ENCODE measurements around the gene ZFP82. TPM values are rescaled to one million over a fixed set of nuclear protein-coding genes. Genes with fewer than 3 reads are reported as not detected.

ZFP82 gene
- total and polyA plus RNA-seq, 2 donors (not counting 3 experiments of a cell fraction or from before 2014, with no cell fraction given) = 1.8 to 3.9 TPM

GRCh38 chr19:36409841-36410240, 8.6 kb downstream of the ZFP82 start:
- Histone ChIP-seq H3K4me3 (replicated peaks in 1 of 3; ENCODE audit: insufficient read depth in 1 of 3, low read depth in 1 of 3, low read length in 3 of 3) (no peak overlapping the region), H3K27ac (ENCODE audit: insufficient read depth, low read depth, low read length) (no peak overlapping the region), H2AFZ (ENCODE audit: low read depth, low read length) (no peak overlapping the region), H3K9me1 (replicated peaks; ENCODE audit: control insufficient read depth, extremely low read depth, insufficient read depth, low read length) (no peaks in the 10 kb centered on the region), H3K4me2 (ENCODE audit: insufficient read depth, low read length) (no peak overlapping the region), H3K4me1 (ENCODE audit: control insufficient read depth, extremely low read depth, insufficient read depth, low read length) (no peaks in the 10 kb centered on the region), H3K36me3 (ENCODE audit: control insufficient read depth in 2 of 2, extremely low read depth in 1 of 2, insufficient read depth in 2 of 2, low read length in 2 of 2) (peaks cover 2 to 14% of the 10 kb centered on the region in 2 experiments), H3K27me3 (ENCODE audit: control insufficient read depth in 2 of 2, insufficient read depth in 2 of 2, low read length in 2 of 2) (no peaks in the 10 kb centered on the region), H3K9me3 (replicated peaks; ENCODE audit: control insufficient read depth, insufficient read depth, low read length) (no peaks in the 10 kb centered on the region), H4K20me1 (replicated peaks; ENCODE audit: control insufficient read depth, extremely low read depth, insufficient read depth, low read length) (no peaks in the 10 kb centered on the region), H3K9ac (replicated peaks; ENCODE audit: extremely low read depth, insufficient read depth, low read length) (no peak overlapping the region), H3K79me2 (ENCODE audit: control insufficient read depth, insufficient read depth, low read length) (peaks cover 2% of the 10 kb centered on the region)
- FAIRE-seq (no peak), DNase-seq (ENCODE audit: low read depth, low spot score) (no peak)
- no TSS peak for BruUV-seq (replicated peaks)
- intact Hi-C loops (cut with micrococcal nuclease) = no loop called here
- POLR2A ChIA-PET = no interaction called here
- CTCF ChIA-PET = no interaction called here
- TF ChIP-seq MAX (IDR thresholded peaks at IDR 0.05; ENCODE audit: insufficient read depth, insufficient read length) (no peak), FOS (IDR thresholded peaks at IDR 0.05; ENCODE audit: borderline replicate concordance, insufficient read depth, low read length) (no peak), POLR2AphosphoS5 (IDR thresholded peaks at IDR 0.05; ENCODE audit: insufficient read depth, low read depth, low read length) (no peak), POLR2A (IDR thresholded peaks at IDR 0.05; ENCODE audit: low read depth, low read length) (no peak), EZH2 (IDR thresholded peaks at IDR 0.05; ENCODE audit: borderline replicate concordance, low read depth, low read length, severe bottlenecking) (no peak), CTCF (IDR thresholded peaks at IDR 0.05; ENCODE audit: extremely low read depth in 1 of 2, insufficient read depth in 1 of 2, low read depth in 1 of 2, low read length in 2 of 2) (no peak), JUN (IDR thresholded peaks at IDR 0.05; ENCODE audit: borderline replicate concordance, insufficient read depth, insufficient read length, low read depth) (no peak), MYC (IDR thresholded peaks at IDR 0.05; ENCODE audit: low read depth, low read length) (no peak), GATA2 (IDR thresholded peaks at IDR 0.05; ENCODE audit: insufficient read depth, insufficient read length, low read depth, low read length) (no peak)
- dilution Hi-C loops (cut with MboI; ENCODE audit: extremely low pct_ligation_motif_present, low sequenced_read_pairs) = no loop called here

All from endothelial cell of umbilical vein (primary cell).